Measurements from ENCODE around the gene PSPH. TPM values are rescaled to one million over a fixed set of nuclear protein-coding genes. Genes with fewer than 3 reads are reported as not detected.
A peak's percentile ranks its signal among the peaks of the same experiment; 100 is the strongest.

The PSPH gene
- total RNA-seq, 2 donors from 2014 or later = 9.3 to 28.8 TPM

DNA sequence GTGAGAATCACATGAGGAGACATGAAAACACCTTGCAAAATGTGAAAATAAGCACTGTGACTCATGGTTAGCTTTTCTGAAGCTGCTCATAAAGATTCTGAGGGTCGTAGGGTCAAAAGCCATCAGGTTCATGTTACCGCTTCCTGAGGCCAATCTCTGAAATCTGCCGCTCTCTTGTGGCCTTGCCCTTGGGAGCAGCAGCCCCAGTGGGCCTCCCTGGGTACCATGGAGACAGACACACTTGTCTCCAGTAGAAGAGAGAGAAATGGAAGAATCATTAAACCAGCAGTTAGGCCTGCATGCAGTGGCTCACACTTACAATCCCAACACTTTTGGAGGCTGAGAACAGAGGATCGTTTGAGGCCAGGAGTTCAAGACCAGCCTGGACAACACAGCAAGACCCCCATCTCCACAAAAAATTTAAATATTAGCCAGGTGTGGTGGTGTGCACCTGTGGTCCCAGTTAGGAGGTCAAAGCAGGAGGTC is 44.0 kb downstream of the PSPH start:
- Mint-ChIP-seq H3K4me3 (no peak overlapping the region), H3K27ac (no peak overlapping the region), H3K27me3 (no peaks in the 10 kb centered on the region), H3K36me3 (no peaks in the 10 kb centered on the region), H3K4me1 (ENCODE audit: low read depth in 2 of 2) (no peaks in the 10 kb centered on the region), H3K9me3 (no peaks in the 10 kb centered on the region)
- ATAC-seq = no peak
- DNase-seq (ENCODE audit: low spot score) = no peak

DNA sequence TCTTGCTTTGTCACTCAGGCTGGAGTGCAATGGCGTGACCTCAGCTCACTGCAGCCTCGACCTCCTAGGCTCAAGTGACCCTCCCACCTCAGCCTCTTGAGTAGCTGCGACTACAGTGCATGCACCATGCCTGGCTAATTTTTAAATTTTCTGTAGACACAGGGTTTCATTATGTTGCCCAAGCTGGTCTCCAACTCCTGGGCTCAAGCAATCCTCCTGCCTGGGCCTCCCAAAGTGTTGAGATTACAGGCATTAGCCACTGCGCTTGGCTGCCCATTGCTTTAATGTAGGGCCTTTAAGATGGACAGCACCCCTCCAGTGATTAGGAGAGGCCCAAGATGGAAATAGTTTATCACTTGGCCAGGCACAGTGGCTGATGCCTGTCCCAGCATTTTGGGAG is 47.5 kb downstream of the PSPH start:
- H3K9me3 Mint-ChIP-seq = no peaks in the 10 kb centered on the region
- peaks cover 5 to 6% of the 10 kb centered on the region in 2 donors for H3K4me1 Mint-ChIP-seq (ENCODE audit: low read depth in 2 of 2)
- ATAC-seq = no peak
- no peak overlapping the region for H3K4me3 Mint-ChIP-seq
- H3K36me3 Mint-ChIP-seq = no peaks in the 10 kb centered on the region
- DNase-seq (ENCODE audit: low spot score) = no peak
- no peak overlapping the region for H3K27ac Mint-ChIP-seq
- H3K27me3 Mint-ChIP-seq = no peaks in the 10 kb centered on the region

DNA sequence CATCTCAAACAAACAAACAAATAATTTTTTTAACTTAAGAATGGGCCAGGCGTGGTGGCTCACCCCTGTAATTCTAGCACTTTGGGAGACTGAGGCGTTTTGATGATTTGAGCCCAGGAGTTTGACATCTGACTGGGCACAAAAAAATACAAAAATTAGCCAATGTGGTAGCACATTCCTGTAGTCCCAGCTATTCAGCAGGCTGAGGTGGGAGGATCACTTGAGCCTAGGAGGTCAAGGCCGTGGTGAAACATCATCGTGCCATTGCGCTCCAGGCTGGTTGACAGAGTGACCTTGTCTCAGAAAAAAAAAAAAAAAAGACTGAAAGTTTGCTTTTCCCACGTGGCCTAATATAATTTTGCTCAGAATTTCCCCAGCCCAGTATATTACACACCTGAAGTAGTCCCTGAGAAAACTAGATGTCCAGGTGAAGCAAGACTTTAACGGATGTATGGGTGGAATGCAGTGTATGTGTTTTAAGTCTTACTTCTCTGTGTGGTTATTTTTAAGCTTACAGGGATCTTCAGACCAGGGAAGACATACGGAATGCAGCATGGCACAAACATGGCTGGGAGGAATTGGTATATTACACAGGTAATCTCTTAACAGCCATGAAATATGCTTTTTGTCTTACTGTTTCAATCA is 54.3 kb downstream of the PSPH start:
- ATAC-seq (no peak), DNase-seq (ENCODE audit: low spot score) (no peak)
- Mint-ChIP-seq H3K36me3 (peaks cover 10% of the 10 kb centered on the region), H3K4me1 (ENCODE audit: low read depth in 2 of 2) (peaks cover 5 to 6% of the 10 kb centered on the region in 2 donors), H3K9me3 (no peaks in the 10 kb centered on the region), H3K27ac (no peak overlapping the region), H3K4me3 (no peak overlapping the region), H3K27me3 (no peaks in the 10 kb centered on the region)

DNA sequence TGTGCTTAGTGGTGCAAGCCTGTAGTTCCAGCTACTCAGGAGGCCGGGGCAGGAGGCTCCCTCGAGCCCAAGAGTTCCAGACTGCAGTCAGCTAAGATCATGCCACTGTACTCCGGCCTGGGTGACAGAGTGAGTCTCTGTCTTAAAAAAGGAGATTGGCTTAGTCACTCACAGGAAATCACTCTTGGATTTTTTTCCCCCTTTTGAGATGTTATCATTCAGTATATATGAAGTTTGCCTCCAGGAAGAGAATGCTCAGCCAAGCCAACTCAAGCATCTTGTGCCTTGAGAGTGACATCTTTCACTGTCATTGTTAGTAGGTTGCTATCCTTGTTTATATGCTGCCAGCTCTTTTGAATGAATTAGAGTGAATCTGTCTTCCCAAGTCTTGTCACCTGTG is 58.9 kb downstream of the PSPH start:
- H3K27ac Mint-ChIP-seq = no peak overlapping the region
- no peak for ATAC-seq

DNA sequence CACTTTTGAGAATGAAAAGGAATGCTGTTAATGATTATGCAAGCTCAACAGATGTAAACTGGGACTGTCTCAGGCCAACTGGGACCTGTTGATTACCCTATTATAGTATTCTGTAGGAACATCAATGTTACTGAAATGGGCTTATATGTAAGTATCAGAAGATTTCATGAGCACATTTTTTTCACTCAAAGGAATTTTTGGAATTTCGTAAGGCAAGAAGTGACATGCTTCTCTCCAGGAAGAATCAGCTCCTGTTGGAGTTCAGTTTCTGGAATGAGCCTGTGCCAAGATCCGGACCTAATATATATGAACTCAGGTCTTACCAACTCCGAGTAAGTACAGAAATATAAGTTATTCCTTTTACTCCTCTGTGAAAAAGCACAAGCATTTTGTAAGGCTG is 67.7 kb downstream of the PSPH start:
- H3K27me3 Mint-ChIP-seq = no peaks in the 10 kb centered on the region
- H3K4me1 Mint-ChIP-seq (ENCODE audit: low read depth in 2 of 2) = peaks cover 2 to 5% of the 10 kb centered on the region in 2 donors
- DNase-seq (ENCODE audit: low spot score) (no peak), ATAC-seq (no peak)
- no peak overlapping the region for H3K4me3 Mint-ChIP-seq
- no peak overlapping the region for H3K27ac Mint-ChIP-seq
- no peaks in the 10 kb centered on the region for H3K9me3 Mint-ChIP-seq
- H3K36me3 Mint-ChIP-seq = peaks cover 19% of the 10 kb centered on the region

More for the DNA sequence above, 58.9 kb downstream of the PSPH start:
- H3K4me3 Mint-ChIP-seq = no peak overlapping the region
- no peaks in the 10 kb centered on the region for H3K9me3 Mint-ChIP-seq
- H3K36me3 Mint-ChIP-seq = peaks cover 14% of the 10 kb centered on the region
- no peak for DNase-seq (ENCODE audit: low spot score)
- no peaks in the 10 kb centered on the region for H3K27me3 Mint-ChIP-seq
- H3K4me1 Mint-ChIP-seq (ENCODE audit: low read depth in 2 of 2) = peaks cover 2 to 5% of the 10 kb centered on the region in 2 donors

DNA sequence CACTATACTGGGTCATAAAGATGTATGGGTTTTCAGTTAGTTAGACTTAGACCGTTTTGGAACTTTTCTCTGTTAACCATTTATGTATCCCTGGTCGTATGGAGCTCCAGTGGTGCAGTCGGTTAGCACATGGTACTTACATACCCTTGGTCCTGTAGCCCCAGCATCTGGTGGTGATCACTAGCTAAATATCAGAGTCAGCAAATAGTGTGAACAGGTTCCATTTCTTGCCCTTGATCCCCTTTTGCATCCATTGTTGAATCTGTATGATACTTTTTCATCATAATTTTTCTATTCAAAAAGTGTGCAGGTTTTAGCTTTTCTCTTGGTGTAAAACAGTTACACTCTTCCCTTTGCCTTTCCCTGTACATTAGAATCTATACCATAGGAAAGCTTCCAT is 71.0 kb downstream of the PSPH start:
- DNase-seq (ENCODE audit: low spot score) = no peak
- H3K9me3 Mint-ChIP-seq = no peaks in the 10 kb centered on the region
- no peaks in the 10 kb centered on the region for H3K27me3 Mint-ChIP-seq
- H3K27ac Mint-ChIP-seq = no peak overlapping the region
- peaks cover 15% of the 10 kb centered on the region for H3K36me3 Mint-ChIP-seq
- ATAC-seq = no peak
- H3K4me3 Mint-ChIP-seq = no peak overlapping the region
- H3K4me1 Mint-ChIP-seq (ENCODE audit: low read depth in 2 of 2) = no peaks in the 10 kb centered on the region

DNA sequence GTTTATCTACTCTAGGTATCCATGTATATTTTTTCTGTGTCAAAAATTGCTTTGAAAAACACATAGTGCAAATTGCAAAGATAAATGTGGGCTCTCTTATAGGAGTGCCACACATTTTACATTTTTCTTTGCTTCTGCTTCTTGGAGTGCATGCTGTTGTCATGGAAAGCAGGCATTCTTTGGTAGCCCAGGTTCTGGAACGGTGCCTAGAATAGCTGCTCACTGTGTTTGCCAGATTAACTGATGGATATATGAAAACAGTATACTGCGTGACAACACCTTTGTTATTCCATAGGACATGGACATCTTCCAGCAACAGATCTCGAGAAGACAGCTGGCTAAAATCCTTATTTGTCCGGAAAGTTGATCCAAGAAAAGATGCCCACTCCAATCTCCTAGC is 73.4 kb downstream of the PSPH start:
- H3K36me3 Mint-ChIP-seq = peaks cover 15% of the 10 kb centered on the region
- peaks cover 0 to 6% of the 10 kb centered on the region in 2 donors for H3K4me1 Mint-ChIP-seq (ENCODE audit: low read depth in 2 of 2)
- H3K27ac Mint-ChIP-seq = no peak overlapping the region
- H3K4me3 Mint-ChIP-seq = no peak overlapping the region
- ATAC-seq (no peak), DNase-seq (ENCODE audit: low spot score) (no peak)
- no peaks in the 10 kb centered on the region for H3K27me3 Mint-ChIP-seq
- no peaks in the 10 kb centered on the region for H3K9me3 Mint-ChIP-seq

DNA sequence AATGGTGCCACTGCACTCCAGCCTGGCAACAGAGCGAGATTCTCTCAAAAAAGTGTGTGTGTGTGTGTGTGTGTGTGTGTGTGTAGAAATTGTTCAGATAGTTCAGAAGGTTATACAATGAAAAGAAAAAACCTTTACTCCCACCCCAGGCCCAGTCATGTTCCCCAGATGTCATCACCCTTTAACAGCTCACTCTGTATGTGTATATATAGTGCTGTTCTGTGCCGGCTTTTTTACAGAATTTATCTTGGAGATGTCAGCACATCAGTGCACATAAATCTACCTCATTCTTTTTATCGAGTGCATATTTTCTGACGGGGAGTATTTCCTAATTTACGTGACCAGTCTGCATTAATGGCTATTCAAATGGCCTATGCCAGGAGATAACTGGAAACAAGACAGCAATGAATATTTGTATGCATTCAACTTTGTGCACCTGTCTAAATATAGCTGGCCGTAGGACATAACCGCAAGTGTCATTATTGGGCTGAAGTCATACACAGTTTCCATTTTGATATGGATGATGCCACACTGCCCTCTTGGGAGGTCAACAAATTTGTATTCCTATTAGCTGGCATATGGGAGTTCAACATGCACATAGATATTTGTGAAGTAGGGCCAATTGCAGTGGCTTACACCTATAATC is 75.1 kb downstream of the PSPH start:
- no peak for DNase-seq (ENCODE audit: low spot score)
- Mint-ChIP-seq H3K27ac (peak overlapping the region in 1 of 2 donors; percentile 30), H3K4me3 (no peak overlapping the region), H3K9me3 (no peaks in the 10 kb centered on the region), H3K27me3 (no peaks in the 10 kb centered on the region), H3K4me1 (ENCODE audit: low read depth in 2 of 2) (peaks cover 4 to 6% of the 10 kb centered on the region in 2 donors), H3K36me3 (peaks cover 11% of the 10 kb centered on the region)
- no peak for ATAC-seq

DNA sequence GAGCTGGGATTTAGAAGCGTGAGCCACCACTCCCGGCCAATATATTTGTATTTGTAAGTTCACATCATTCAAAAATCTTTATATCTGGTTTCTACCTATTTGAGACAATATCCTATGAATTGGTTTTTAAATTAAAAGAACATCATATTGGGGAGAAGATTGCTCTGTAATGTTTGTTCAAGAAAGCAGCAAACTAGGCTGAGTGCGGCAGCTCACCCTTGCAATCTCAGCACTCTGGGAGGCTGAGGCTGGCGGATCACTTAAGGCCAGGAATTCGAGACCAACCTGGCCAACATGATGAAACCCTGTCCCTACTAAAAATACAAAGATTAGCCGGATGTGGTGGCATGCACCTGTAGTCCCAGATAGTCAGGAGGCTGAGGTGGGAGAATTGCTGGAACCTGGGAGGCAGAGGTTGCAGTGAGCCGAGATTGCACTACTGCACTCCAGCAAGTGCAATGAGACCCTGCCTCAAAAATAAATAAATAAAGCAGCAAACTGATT is 77.4 kb downstream of the PSPH start:
- DNase-seq (ENCODE audit: low spot score) (no peak), ATAC-seq (no peak)
- Mint-ChIP-seq H3K27ac (no peak overlapping the region), H3K27me3 (no peaks in the 10 kb centered on the region), H3K36me3 (no peaks in the 10 kb centered on the region), H3K4me1 (ENCODE audit: low read depth in 2 of 2) (peaks cover 22% of the 10 kb centered on the region in 2 donors), H3K9me3 (no peaks in the 10 kb centered on the region), H3K4me3 (no peak overlapping the region)

DNA sequence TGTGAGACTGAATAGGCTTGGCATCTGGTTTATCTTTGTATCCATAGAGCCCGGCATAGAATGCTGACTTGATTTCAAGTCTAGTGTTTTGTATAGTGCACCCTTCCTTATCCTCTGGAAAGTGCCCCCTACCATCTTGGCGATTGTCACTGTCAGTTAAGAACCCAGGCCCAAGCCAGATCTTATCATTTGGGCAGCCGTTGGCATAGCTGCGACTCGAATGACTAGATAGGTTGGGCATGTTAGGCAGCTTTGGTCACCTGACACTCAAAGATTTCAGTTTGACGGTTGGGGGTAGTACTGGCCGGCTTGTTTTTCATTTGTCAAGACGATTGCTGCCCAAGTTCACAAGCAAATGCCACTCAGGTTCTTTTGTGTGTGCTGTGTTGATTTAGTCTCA is 80.3 kb downstream of the PSPH start:
- H3K27me3 Mint-ChIP-seq = no peaks in the 10 kb centered on the region
- ATAC-seq = no peak
- H3K4me3 Mint-ChIP-seq = no peak overlapping the region
- H3K9me3 Mint-ChIP-seq = no peaks in the 10 kb centered on the region
- H3K4me1 Mint-ChIP-seq (ENCODE audit: low read depth in 2 of 2) = peaks cover 22 to 28% of the 10 kb centered on the region in 2 donors
- H3K27ac Mint-ChIP-seq = peak overlapping the region in 1 of 2 donors; percentile 26
- DNase-seq (ENCODE audit: low spot score) = no peak
- no peaks in the 10 kb centered on the region for H3K36me3 Mint-ChIP-seq

DNA sequence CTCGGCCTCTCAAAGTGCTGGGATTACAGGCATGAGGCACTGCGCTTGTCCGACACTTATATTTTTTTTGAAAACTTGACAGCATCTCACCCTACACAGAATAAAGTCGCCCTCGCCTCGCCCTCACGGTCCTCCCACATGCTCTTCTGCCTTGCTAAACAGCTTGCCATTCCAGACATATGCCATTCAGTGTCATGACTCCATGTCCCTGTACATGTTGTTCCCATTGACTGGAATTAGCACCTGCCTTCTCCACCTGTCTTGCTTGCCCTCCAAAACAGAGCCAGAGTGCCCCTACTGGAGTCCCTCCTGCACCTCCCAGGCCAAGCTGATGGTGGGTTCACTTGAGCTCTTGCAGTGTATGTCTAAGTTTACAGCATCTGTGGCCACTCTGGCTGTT is 80.7 kb downstream of the PSPH start:
- peak overlapping the region in 1 of 2 donors; percentile 26 for H3K27ac Mint-ChIP-seq
- no peak overlapping the region for H3K4me3 Mint-ChIP-seq
- ATAC-seq = no peak
- DNase-seq (ENCODE audit: low spot score) = no peak
- no peaks in the 10 kb centered on the region for H3K36me3 Mint-ChIP-seq
- no peaks in the 10 kb centered on the region for H3K9me3 Mint-ChIP-seq
- peaks cover 22 to 31% of the 10 kb centered on the region in 2 donors for H3K4me1 Mint-ChIP-seq (ENCODE audit: low read depth in 2 of 2)
- H3K27me3 Mint-ChIP-seq = no peaks in the 10 kb centered on the region

DNA sequence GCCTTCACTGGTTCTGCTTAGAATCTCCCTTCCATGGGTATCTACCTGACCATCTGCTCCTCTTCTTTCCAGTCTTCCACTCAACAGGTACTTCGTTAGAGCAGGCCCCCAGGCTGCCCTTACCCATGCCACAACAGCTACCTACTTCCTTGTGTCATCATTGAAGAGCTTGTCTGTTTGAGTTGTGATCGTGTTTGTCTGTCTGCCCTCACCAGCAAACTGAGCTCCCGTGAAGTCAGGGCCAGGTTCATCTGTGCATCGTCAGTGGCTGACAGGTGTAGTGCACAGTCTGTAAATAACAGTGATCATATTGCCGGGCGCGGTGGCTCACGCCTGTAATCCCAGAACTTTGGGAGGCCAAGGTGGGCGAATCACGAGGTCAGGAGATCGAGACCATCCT is 81.9 kb downstream of the PSPH start:
- ATAC-seq = no peak
- no peak for DNase-seq (ENCODE audit: low spot score)
- Mint-ChIP-seq H3K4me1 (ENCODE audit: low read depth in 2 of 2) (peaks cover 17 to 33% of the 10 kb centered on the region in 2 donors), H3K27me3 (no peaks in the 10 kb centered on the region), H3K27ac (no peak overlapping the region), H3K36me3 (no peaks in the 10 kb centered on the region), H3K9me3 (no peaks in the 10 kb centered on the region), H3K4me3 (no peak overlapping the region)

DNA sequence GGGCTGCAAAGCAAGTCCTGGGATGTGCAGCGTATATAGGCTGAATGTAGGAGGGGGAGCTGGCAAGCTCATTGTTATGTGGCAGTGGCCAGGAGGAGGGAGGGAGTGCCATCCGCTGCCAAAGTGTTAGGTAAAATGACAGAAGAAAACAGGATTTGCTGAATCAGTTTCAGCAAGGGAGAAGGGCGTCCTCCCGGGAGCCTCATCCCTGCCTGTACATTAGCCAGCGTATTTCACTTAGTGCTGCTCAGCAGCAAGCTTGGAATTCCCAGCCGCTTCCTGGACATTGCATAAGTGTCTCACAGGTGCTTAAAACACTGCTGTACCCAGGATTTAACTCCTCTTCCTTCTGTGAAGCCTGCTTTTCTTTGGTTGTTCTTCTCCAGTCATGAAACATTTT is 84.4 kb downstream of the PSPH start:
- no peaks in the 10 kb centered on the region for H3K27me3 Mint-ChIP-seq
- no peaks in the 10 kb centered on the region for H3K36me3 Mint-ChIP-seq
- no peak overlapping the region for H3K27ac Mint-ChIP-seq
- no peak overlapping the region for H3K4me3 Mint-ChIP-seq
- H3K4me1 Mint-ChIP-seq (ENCODE audit: low read depth in 2 of 2) = peaks cover 27 to 43% of the 10 kb centered on the region in 2 donors
- DNase-seq (ENCODE audit: low spot score) = no peak
- no peak for ATAC-seq
- no peaks in the 10 kb centered on the region for H3K9me3 Mint-ChIP-seq

DNA sequence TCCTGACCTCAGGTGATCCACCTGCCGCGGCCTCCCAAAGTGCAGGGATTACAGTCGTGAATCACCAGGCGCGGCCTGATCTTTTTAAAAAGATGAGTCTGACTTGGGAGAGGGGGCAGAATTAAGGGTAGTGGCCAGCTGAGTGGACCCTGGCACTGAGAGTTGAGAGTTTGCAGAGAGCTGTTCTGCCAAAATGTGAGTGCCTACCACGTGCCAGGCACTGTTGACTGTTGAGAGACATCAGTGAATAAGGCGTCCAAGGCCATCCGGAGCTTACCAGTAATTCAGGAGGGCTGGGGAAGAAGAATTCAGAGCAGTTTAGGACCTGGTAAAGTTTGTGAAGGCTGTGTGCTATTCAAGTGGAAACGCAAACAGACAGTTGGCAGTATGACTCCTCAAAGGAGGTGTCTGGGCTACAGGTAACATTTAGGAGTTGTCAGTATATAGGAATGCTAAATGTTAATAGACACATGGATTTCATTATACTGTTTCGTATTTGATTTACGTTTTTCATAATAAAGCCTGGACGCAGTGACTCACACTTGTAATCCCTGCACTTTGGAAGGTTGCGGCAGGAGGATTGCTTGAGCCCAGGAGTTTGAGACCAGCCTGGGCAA is 85.3 kb downstream of the PSPH start:
- Mint-ChIP-seq H3K4me3 (peak overlapping the region; percentile 79), H3K9me3 (no peaks in the 10 kb centered on the region), H3K27me3 (no peaks in the 10 kb centered on the region), H3K4me1 (ENCODE audit: low read depth in 2 of 2) (peaks cover 27 to 37% of the 10 kb centered on the region in 2 donors), H3K36me3 (no peaks in the 10 kb centered on the region), H3K27ac (peak overlapping the region; percentile 67 to 79)
- DNase-seq (ENCODE audit: low spot score) = no peak
- ATAC-seq = no peak
